Neural cell (in vitro differentiated cells): Measurements from ENCODE around the gene CLCNKA. TPM values are rescaled to one million over a fixed set of nuclear protein-coding genes. Genes with fewer than 3 reads are reported as not detected.
"Not testable (repeated sequence)": the region's sequence is repeated elsewhere in the genome, so short reads cannot be mapped to it uniquely, and the experiment has no call there.

ENCODE experiments used
- H2AFZ ChIP-seq: fragments of 200-600, 300-800 bp; sonication (generic), shearing (Covaris generic); 2 replicates; pipeline ENCODE4 v1.6.0; 2014; ENCODE audit warnings: low read depth, mild to moderate bottlenecking, antibody characterized with exemption, low read length, moderate library complexity
- H3F3A ChIP-seq: fragments of 200-600 bp; shearing (Covaris generic); 2 replicates; pipeline ENCODE4 v1.6.1; 2016; ENCODE audit warnings: mild to moderate bottlenecking, moderate library complexity, mixed read lengths, antibody characterized with exemption, low read length; ENCODE audit not compliant: insufficient read depth, poor library complexity, severe bottlenecking
- H3K27ac ChIP-seq: fragments of 200-600, 300-800 bp; sonication (generic), shearing (Covaris generic); 2 replicates; pipeline ENCODE4 v1.5.1; 2014; ENCODE audit warnings: mild to moderate bottlenecking, low read length, moderate library complexity
- H3K27me3 ChIP-seq: fragments of 300-800, 200-600 bp; sonication (generic), shearing (Covaris generic); 2 replicates; pipeline ENCODE4 v1.6.0; 2014; ENCODE audit warnings: mild to moderate bottlenecking, low read depth, low read length, moderate library complexity; ENCODE audit not compliant: insufficient read depth
- H3K36me3 ChIP-seq: fragments of 300-800, 200-600 bp; sonication (generic), shearing (Covaris generic); 2 replicates; pipeline ENCODE4 v1.5.1; 2014; ENCODE audit warnings: mild to moderate bottlenecking, antibody characterized with exemption, low read length, moderate library complexity; ENCODE audit not compliant: insufficient read depth
- H3K4me2 ChIP-seq: fragments of 300-800, 200-600 bp; sonication (generic), shearing (Covaris generic); 2 replicates; pipeline ENCODE4 v1.6.0; 2014; ENCODE audit warnings: mild to moderate bottlenecking, low read length
- H3K4me3 ChIP-seq: fragments of 300-800, 200-600 bp; sonication (generic), shearing (Covaris generic); 2 replicates; pipeline ENCODE4 v1.5.1; 2014; ENCODE audit warnings: mild to moderate bottlenecking, low read length, moderate library complexity
- H3K79me2 ChIP-seq: fragments of 200-600 bp; shearing (Covaris generic); replicated peaks from 2 replicates; pipeline ENCODE4 v1.6.0; 2014; ENCODE audit warnings: mild to moderate bottlenecking, low read length, moderate library complexity; ENCODE audit not compliant: insufficient read depth
- H3K9ac ChIP-seq: fragments of 300-800, 200-600 bp; sonication (generic), shearing (Covaris generic); 2 replicates; pipeline ENCODE4 v1.6.1; 2016; ENCODE audit warnings: mild to moderate bottlenecking, low read length, mixed read lengths
- H3K9me2 ChIP-seq: fragments of 200-600 bp; shearing (Covaris generic); 2 replicates; pipeline ENCODE4 v1.6.1; 2016; ENCODE audit warnings: mild to moderate bottlenecking, low read length, mixed read lengths; ENCODE audit not compliant: insufficient read depth
- H3K9me3 ChIP-seq: fragments of 200-600, 300-800 bp; sonication (generic), shearing (Covaris generic); 2 replicates; pipeline ENCODE4 v1.6.1; 2016; ENCODE audit warnings: mild to moderate bottlenecking, mixed run types, low read length, moderate library complexity, mixed read lengths
- H4K20me1 ChIP-seq: fragments of 200-600 bp; shearing (Covaris generic); 2 replicates; pipeline ENCODE4 v1.6.1; 2016; ENCODE audit warnings: mild to moderate bottlenecking, mixed run types; ENCODE audit not compliant: insufficient read depth
- RAD21 ChIP-seq: fragments of 450-650 bp; conservative IDR thresholded peaks from 2 replicates; pipeline ENCODE4 v1.6.1; 2014; ENCODE audit warnings: antibody characterized with exemption, mild to moderate bottlenecking, moderate library complexity
- SMC3 ChIP-seq: fragments of 450-650 bp; conservative IDR thresholded peaks from 2 replicates; pipeline ENCODE4 v1.6.1; 2014; ENCODE audit warnings: antibody characterized with exemption, mild to moderate bottlenecking, moderate library complexity; ENCODE audit not compliant: poor library complexity
- TAF1 ChIP-seq: IDR thresholded peaks from 2 replicates; pipeline ENCODE4 v1.6.1; 2012; ENCODE audit warnings: low read depth
- polyA plus RNA-seq: library from polyadenylated mRNA; depleted of rRNA; stranded (reverse); fragments of >200 nt; gene quantifications from 2 replicates; pipeline ENCODE4 v1.2.3, GENCODE V29; 2014
- TF ChIP-seq, protein P1 (sequence below): fragments of 450-650 bp; IDR thresholded peaks from 2 replicates; pipeline ENCODE4 v1.5.1; 2014; ENCODE audit warnings: antibody characterized with exemption, mild to moderate bottlenecking, moderate library complexity; ENCODE audit not compliant: poor library complexity, severe bottlenecking

The CLCNKA gene
- polyA plus RNA-seq, 1 donor from 2014 or later, result not detected

DNA sequence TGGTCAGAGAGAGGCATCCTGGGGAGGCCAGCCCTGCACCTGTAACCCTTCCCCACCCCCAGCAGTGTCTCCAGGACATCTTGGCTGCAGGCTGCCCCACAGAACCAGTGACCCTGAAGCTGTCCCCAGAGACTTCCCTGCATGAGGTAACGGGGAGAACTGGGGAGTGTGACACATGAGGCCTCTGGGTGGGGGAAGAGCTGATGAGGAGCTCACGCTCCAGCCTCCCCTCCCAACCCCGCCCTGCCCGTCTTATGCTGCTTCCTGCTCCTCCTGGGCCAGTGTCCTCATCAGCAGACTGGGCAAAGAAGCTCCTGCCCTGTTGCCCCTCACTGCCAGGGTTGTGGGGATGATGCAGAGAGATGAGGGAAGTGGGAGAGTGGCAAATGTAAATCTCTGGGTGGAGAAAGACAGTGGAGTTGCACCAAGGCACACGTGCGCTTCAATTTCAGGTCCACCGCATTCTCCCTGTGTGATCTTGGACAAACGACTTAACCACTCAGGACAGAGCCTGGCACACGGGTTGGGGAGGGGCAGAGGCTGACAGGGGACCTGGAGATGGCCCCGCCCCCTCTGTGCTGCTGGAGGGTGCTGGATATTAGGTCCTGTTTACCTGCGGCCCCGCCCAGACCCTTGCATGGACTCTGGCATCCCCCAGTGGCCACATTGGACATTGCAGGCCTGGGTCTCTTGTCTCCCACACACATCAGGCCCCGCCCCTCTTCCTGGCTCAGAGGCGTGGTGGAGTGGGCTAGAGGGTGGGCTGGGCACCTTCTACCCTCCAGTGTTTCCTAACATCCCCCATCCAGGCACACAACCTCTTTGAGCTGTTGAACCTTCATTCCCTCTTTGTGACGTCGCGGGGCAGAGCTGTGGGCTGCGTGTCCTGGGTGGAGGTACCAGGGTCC, 34.0 kb downstream of the CLCNKA start:
- no peak for TF ChIP-seq TAF1
- peak; percentile 93 for TF ChIP-seq RAD21
- TF ChIP-seq, protein P1, sequence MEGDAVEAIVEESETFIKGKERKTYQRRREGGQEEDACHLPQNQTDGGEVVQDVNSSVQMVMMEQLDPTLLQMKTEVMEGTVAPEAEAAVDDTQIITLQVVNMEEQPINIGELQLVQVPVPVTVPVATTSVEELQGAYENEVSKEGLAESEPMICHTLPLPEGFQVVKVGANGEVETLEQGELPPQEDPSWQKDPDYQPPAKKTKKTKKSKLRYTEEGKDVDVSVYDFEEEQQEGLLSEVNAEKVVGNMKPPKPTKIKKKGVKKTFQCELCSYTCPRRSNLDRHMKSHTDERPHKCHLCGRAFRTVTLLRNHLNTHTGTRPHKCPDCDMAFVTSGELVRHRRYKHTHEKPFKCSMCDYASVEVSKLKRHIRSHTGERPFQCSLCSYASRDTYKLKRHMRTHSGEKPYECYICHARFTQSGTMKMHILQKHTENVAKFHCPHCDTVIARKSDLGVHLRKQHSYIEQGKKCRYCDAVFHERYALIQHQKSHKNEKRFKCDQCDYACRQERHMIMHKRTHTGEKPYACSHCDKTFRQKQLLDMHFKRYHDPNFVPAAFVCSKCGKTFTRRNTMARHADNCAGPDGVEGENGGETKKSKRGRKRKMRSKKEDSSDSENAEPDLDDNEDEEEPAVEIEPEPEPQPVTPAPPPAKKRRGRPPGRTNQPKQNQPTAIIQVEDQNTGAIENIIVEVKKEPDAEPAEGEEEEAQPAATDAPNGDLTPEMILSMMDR, result peak; percentile 96
- peak; percentile 88 for TF ChIP-seq SMC3
- no peak overlapping the region for H2AFZ ChIP-seq
- H3K4me2 ChIP-seq, result no peak overlapping the region

GRCh38 chr1:16056521-16056912, 34.7 kb downstream of the CLCNKA start:
- H3K4me3 ChIP-seq, H3K79me2 ChIP-seq, H3K27me3 ChIP-seq, H3K9me2 ChIP-seq, H4K20me1 ChIP-seq, H3K27ac ChIP-seq, H3K9me3 ChIP-seq, H3K36me3 ChIP-seq, H3K4me2 ChIP-seq, H3F3A ChIP-seq, H3K9ac ChIP-seq, H2AFZ ChIP-seq: not testable (repeated sequence)

More for the DNA sequence above, 34.0 kb downstream of the CLCNKA start:
- Histone ChIP-seq H3K27me3 (no peaks in the 10 kb centered on the region), H3K27ac (no peak overlapping the region), H3F3A (no peaks in the 10 kb centered on the region), H4K20me1 (no peaks in the 10 kb centered on the region), H3K9me2 (no peaks in the 10 kb centered on the region), H3K9me3 (no peaks in the 10 kb centered on the region), H3K36me3 (no peaks in the 10 kb centered on the region), H3K79me2 (no peaks in the 10 kb centered on the region), H3K9ac (no peak overlapping the region), H3K4me3 (no peak overlapping the region)

DNA sequence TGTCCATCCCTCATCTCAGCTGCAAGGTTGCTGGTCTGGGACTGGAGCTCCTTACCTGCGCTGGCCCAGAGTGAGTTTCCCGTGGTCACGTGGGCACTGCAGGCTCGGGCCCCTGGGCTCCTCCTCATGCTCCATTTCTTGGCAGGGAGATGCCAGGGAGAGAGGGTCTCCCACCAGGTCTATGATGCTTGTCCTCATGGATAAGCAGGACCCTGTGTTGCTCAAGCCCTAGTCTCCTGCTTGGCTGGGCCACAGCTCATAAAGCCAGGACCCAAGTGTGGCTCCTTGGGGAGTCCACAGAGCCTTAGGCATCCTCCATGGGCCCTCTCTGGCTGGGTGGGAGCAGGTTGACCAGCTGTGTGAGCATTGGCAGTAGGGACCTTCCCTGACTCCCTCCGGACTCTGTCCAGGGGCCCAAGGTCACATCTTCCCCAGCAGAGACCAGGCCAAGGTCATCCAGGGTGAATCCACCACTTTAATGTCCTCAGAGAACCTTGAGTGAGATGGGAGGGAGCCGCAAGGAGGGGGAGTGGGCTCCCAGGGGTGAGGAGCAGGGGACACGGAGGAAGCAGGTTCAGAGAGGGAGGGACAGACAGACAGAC, 35.6 kb downstream of the CLCNKA start:
- H3K9me3 ChIP-seq, H3K27ac ChIP-seq, H3K9ac ChIP-seq, H3K9me2 ChIP-seq, H3K79me2 ChIP-seq, H3K4me3 ChIP-seq, H3F3A ChIP-seq, H4K20me1 ChIP-seq, H3K27me3 ChIP-seq, H3K36me3 ChIP-seq, H3K4me2 ChIP-seq, H2AFZ ChIP-seq: not testable (repeated sequence)

- H3K4me2 ChIP-seq, H3F3A ChIP-seq, H3K79me2 ChIP-seq, H3K9ac ChIP-seq, H2AFZ ChIP-seq, H3K9me3 ChIP-seq, H3K9me2 ChIP-seq, H3K27me3 ChIP-seq, H4K20me1 ChIP-seq, H3K36me3 ChIP-seq, H3K4me3 ChIP-seq, H3K27ac ChIP-seq: not testable (repeated sequence)
Measured at GRCh38 chr1:16058394-16059120, 36.7 kb downstream of the CLCNKA start.
